Subcutaneous adipose tissue (tissue), 4 donors: ENCODE results near the gene FBXO44. TPM values are rescaled to one million over a fixed set of nuclear protein-coding genes. Genes with fewer than 3 reads are reported as not detected.

ENCODE experiments used
- CTCF ChIP-seq: fragments of 450-650 bp; IDR thresholded peaks from one replicate; pipeline ENCODE4 v1.5.1; 2016; ENCODE audit warnings: low read depth, mild to moderate bottlenecking, control low read depth, antibody characterized with exemption, moderate library complexity
- total RNA-seq, 4 donors: library from RNA; depleted of rRNA; stranded (reverse); fragments of >200 nt; gene quantifications; one replicate each; pipeline ENCODE4 v1.1.0, GENCODE V29; 2016

FBXO44 gene
- total RNA-seq, 4 donors from 2014 or later, result 6.2 to 13.1 (median 7.8) TPM

GRCh38 chr1:11641776-11642305 is 12.8 kb upstream of the FBXO44 start:
- no peak for TF ChIP-seq CTCF

- no peak for TF ChIP-seq CTCF
Observed at GRCh38 chr1:11643782-11644181, 10.9 kb upstream of the FBXO44 start.

- no peak for TF ChIP-seq CTCF
Observed at GRCh38 chr1:11645270-11645669, 9.4 kb upstream of the FBXO44 start.

- no peak for TF ChIP-seq CTCF
Observed at GRCh38 chr1:11645670-11646265, 8.9 kb upstream of the FBXO44 start.

- no peak for TF ChIP-seq CTCF
Observed at GRCh38 chr1:11646317-11646716, 8.4 kb upstream of the FBXO44 start.

GRCh38 chr1:11647333-11647732 is 7.3 kb upstream of the FBXO44 start:
- TF ChIP-seq CTCF, result no peak

- no peak for TF ChIP-seq CTCF
Observed at GRCh38 chr1:11648039-11648438, 6.6 kb upstream of the FBXO44 start.
